CD1c-positive myeloid dendritic cell (primary cell): ENCODE data around the gene MTR.
"Not testable (repeated sequence)": the region's sequence is repeated elsewhere in the genome, so short reads cannot be mapped to it uniquely, and the experiment has no call there.

Source experiments
- DNase-seq: peaks from one replicate; pipeline ENCODE4 v3.0.0-alpha.2; 2016; ENCODE audit errors: extremely low spot score

Gene MTR

GRCh38 chr1:236904892-236905741, 110.0 kb downstream of the MTR start:
- peak; percentile 45 for DNase-seq

GRCh38 chr1:236907205-236907604, 112.1 kb downstream of the MTR start:
- no peak for DNase-seq

GRCh38 chr1:236908669-236909068, 113.6 kb downstream of the MTR start:
- DNase-seq, result no peak

- not testable (repeated sequence) for DNase-seq
These were observed 116.0 kb downstream of the MTR start for GRCh38 chr1:236911047-236911446.

GRCh38 chr1:236913371-236914037, 118.4 kb downstream of the MTR start:
- no peak for DNase-seq

- no peak for DNase-seq
These were observed 119.3 kb downstream of the MTR start for GRCh38 chr1:236914375-236914774.

- no peak for DNase-seq
These were observed 121.2 kb downstream of the MTR start for GRCh38 chr1:236916131-236916800.

- DNase-seq, result no peak
These were observed 122.4 kb downstream of the MTR start for GRCh38 chr1:236917448-236917847.

GRCh38 chr1:236920286-236920894, 125.3 kb downstream of the MTR start:
- no peak for DNase-seq

- DNase-seq, result no peak
These were observed 126.5 kb downstream of the MTR start for GRCh38 chr1:236921610-236922009.

GRCh38 chr1:236922190-236922589, 127.1 kb downstream of the MTR start:
- no peak for DNase-seq

GRCh38 chr1:236925386-236925785, 130.3 kb downstream of the MTR start:
- no peak for DNase-seq

GRCh38 chr1:236930503-236930902, 135.4 kb downstream of the MTR start:
- no peak for DNase-seq

GRCh38 chr1:236938760-236939159, 143.7 kb downstream of the MTR start:
- DNase-seq, result no peak

GRCh38 chr1:236942431-236942830, 147.3 kb downstream of the MTR start:
- DNase-seq, result no peak

- no peak for DNase-seq
These were observed 149.5 kb downstream of the MTR start for GRCh38 chr1:236944556-236944955.

GRCh38 chr1:236945002-236945401, 149.9 kb downstream of the MTR start:
- DNase-seq, result no peak

- DNase-seq, result no peak
These were observed 152.7 kb downstream of the MTR start for GRCh38 chr1:236947794-236948193.

- no peak for DNase-seq
These were observed 153.3 kb downstream of the MTR start for GRCh38 chr1:236948381-236948780.

- no peak for DNase-seq
These were observed 153.9 kb downstream of the MTR start for GRCh38 chr1:236948996-236949395.

GRCh38 chr1:236950365-236950764, 155.3 kb downstream of the MTR start:
- no peak for DNase-seq

GRCh38 chr1:236951672-236952071, 156.6 kb downstream of the MTR start:
- no peak for DNase-seq
